HG02588 (cell line): ENCODE data around the gene ZFHX3.

ENCODE experiments used
- ATAC-seq: cut with Tn5 transposase; IDR thresholded peaks from one replicate; pipeline ENCODE4 v1.9.1; 2021; ENCODE audit warnings: mild to moderate bottlenecking, moderate library complexity; ENCODE audit not compliant: unreplicated experiment

ZFHX3 gene

GRCh38 chr16:73041676-73042075, 6.3 kb downstream of the ZFHX3 start:
- no peak for ATAC-seq

DNA sequence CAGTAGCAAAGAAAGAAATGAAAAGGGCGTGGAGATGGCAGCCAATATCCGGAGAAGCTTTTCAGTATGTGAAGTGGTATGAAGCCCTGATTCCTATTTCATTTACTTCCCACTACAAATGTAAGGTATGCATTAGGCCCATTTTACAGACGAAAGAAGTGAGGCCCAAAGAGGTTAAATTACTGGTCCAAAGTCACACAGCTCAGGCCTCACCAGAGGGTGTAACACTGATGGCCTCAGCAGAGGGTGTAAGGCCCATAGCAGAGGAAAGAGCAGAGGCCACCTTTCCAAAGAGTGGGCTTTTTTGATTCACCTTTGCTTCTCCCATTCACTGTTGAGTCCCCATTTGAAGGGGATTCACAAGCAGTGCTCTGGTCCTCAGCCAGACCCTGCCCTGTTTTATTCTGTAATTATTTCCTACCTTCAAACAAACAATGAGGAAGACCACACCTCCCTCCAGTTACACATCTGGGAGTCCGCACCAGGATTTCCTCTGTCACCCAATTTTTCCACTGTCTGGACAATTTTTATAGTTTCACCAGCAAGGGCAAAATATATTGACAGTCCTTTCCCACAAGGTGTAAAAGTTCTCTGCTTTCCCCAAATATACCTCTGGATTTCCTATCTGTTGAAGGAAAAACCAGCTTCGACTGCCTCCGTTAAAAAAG, 7.1 kb downstream of the ZFHX3 start:
- no peak for ATAC-seq

DNA sequence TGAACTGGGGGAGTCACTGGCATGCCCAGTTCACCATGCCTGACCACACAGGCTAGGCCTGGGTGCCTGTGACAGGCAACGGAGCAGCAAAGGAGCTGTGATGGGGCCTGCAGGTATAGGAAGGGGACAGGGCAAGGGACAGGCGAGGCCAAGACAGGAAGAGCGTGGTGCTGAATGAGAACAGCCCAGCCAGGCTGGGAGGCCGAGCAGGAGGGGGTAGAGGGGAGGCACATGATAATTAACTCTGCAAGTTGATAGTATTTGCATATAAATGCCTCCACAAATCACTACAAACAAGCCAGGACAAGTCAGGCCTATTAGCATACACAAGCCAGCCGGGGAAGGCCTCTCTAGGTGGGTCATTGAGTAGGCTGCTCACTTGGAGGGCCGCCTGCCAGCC, 7.8 kb downstream of the ZFHX3 start:
- no peak for ATAC-seq

DNA sequence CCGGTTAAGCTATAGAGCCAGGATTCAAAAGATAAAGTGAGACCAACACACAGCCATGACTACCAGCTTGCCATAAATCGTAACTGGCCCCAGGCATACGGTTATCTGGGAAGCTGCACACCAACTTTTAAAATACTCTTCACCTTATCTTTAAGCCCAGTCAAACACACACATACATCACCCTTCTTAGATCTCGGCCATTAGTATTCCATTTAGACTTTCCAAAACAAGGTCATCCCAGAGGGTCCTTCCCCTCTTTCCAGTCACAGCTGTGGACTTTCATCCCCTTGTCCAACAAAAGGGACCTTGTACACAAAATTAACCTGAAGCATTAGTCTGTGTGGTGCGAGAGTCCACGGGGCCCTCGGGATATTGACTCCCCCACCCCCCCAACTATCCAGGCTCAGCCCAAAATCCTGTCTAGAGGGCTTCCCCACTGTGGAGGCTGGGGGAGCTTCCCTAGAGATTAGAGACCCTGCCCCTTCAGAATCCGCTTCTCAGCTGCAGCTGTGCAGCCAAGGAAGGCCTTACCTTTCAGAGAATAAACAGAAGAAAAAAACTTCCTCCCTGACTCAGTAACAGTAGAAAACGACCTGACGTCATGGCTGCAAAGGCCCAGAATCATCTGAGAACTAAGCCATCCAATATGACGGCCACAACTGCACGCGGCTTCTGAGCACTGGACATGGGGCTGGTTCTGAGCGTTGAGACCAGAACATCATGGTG, 9.9 kb downstream of the ZFHX3 start:
- no peak for ATAC-seq

- peak; percentile 30 for ATAC-seq
These were observed 10.6 kb downstream of the ZFHX3 start for GRCh38 chr16:73037331-73037745.

- peak; percentile 78 for ATAC-seq
These were observed 11.7 kb downstream of the ZFHX3 start for GRCh38 chr16:73036074-73036826.

DNA sequence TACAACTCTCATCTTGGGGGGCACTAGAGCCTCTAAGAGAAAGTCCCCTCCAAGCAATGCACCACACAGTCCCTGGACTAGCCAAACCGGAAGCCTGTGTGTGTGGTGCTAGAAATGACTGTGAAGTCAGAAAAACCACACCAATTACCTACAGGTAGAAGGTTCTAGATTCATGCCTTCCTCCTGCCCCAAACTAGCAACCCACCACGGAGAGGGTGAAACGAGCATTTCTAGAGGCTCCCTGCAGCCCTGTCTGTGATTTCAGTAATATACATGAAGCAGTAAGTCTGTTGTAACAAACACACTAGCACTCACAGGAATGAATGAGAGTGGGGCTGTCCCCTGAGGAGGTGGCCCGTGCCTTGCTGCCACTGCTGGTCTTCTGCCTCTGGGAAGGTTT, 13.6 kb downstream of the ZFHX3 start:
- no peak for ATAC-seq

DNA sequence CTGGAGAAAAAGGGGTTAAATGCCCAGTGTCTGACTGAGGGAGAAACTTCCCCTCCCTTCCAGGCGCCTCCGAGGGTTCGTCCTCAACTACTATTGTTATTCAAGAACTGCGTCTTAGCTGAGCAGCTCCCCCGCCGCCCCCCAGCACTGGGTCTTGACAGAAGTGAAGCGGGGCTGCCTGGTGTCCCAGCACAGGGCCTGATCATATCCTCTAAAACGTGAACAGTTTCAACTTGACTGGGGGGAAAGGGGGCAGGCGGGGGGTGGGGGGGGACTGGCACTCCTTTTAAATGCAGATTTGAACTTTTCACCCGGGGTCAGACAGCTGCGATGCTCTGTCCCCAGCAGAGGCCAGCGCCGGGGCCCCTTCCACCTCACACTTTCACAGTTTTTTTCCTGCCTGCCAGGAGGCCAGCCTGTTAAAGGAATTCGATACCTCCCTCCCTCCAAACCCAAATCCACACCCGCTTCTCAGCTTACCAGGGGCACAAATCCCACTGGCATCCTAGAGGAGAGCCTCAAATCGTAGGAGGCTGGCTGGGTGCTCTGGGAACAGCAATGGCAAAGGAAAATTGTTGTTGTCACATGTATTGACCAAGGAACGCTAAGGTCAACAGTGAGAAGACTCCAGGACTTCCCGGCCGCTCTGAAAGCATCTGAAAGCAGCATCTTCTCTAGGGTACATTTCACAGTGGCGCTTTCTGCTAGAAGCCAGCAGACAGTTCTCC, 14.5 kb downstream of the ZFHX3 start:
- no peak for ATAC-seq

DNA sequence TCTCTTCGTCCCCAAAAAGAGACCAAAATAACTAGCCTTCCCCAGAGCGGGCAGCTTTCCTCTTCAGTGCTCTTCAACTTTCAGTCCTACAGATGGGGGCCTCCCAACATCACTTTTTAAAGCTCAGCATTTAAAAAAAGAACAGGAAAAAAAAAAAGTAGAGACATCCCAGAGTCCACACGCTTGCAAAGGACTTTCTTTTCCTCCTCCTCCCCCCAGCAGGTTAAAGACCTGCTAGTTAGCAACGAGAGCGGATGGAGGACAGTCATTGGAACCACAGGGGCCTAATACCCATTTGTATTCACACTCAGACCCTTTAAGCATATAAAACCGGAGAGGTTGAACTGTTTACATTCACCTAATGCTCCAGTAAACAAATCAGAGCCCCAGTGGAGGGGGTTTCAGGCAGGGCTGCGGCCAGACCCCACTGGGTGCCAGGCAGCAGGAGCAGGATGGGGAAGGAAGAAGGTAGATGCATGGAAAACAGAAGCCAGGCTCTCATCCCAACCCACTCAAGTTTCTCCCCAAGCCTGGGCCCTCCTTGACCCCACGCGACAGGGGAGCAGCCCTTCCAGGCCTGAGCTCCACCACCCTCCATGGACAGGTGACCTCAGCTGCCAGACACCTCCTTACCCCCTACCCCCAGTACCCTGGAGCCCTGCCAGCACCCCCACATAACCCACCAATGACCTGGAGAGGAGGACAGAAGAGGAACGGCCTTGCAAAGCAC, 15.2 kb downstream of the ZFHX3 start:
- ATAC-seq = no peak

DNA sequence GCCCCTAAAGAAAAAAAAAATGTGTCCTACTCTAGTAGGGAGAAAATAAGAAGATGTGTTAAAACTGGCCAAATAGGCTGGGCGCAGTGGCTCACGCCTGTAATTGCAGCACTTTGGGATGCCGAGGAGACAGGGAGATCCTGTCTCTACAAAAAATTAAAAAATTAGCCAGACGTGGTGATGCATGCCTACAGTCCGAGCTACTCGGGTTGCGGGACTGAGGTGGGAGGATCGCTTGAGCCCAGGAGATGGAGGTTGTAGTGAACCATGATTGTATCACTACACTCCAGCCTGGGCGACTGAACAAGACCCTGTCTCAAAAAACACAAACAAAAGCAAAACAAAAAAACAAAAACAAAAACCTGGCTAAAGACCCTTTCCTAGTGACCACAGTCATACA, 15.9 kb downstream of the ZFHX3 start:
- ATAC-seq = no peak

DNA sequence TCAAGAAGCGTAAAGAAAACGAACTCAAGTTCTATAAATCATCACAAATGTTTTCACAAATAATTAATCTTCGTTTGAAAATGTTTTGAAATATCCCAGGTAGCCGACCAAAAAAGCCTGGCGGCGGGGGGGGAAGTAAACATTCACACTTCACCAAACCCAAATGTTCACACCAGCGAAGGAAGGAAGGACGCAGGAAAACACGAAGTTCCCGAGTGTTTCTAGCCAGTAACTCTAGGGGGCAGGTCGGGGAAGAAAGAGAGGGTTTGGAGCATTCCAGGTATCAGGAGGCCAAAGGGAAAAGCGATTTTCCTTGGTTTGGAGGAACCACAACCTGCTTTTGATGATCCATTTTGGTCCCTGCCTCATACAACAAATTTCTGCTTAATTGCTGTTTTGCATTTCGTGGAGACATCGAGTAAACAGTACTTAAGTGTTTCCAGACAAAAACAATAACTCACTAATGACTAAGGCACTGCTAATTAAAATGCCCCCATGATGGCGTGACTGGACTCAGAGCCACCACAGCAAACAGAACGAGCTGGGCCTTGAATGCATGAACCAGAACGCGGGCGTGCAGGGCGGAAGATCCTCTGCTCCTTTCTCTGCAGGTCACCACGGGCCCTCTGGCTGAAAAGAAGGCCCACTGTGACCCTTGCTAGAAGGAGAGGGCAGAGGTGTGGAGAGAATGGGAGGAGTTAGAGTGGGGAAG, 16.6 kb downstream of the ZFHX3 start:
- ATAC-seq = no peak

DNA sequence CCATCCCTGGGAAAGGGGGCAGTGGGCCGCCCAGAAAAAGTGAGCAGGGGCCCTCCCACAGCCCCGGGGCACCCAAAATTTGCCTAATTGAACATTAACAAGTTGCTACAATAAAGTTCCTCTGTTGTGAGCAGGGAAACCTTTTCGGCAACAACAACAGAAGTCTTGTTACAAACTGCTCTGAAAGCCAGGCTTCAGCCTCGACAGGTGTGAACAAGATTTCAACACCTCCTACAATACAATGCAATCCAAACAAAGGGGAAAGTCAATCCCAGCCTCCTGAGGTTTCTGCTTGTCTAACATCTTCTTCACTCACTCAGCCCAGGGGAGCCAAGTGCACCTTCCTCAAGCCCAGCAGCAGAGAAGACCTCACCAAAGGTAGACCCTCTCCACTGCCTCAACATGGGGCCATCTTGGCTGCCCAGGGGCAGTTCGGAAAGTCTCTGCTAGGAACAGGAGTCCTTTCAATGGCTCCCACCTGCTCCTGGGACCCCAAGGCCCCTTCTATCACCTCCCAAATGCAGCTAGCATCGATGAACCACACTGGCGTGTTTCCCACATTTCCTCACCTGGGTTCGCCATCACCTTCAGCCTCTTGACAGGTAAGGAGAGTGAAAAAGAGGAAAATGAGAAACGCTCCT, 19.1 kb downstream of the ZFHX3 start:
- no peak for ATAC-seq

GRCh38 chr16:73028263-73028662, 19.7 kb downstream of the ZFHX3 start:
- no peak for ATAC-seq

- no peak for ATAC-seq
These were observed 20.2 kb downstream of the ZFHX3 start for GRCh38 chr16:73027685-73028111.

- no peak for ATAC-seq
These were observed 20.9 kb downstream of the ZFHX3 start for GRCh38 chr16:73026754-73027684.

- ATAC-seq = no peak
These were observed 22.1 kb downstream of the ZFHX3 start for GRCh38 chr16:73025856-73026210.

DNA sequence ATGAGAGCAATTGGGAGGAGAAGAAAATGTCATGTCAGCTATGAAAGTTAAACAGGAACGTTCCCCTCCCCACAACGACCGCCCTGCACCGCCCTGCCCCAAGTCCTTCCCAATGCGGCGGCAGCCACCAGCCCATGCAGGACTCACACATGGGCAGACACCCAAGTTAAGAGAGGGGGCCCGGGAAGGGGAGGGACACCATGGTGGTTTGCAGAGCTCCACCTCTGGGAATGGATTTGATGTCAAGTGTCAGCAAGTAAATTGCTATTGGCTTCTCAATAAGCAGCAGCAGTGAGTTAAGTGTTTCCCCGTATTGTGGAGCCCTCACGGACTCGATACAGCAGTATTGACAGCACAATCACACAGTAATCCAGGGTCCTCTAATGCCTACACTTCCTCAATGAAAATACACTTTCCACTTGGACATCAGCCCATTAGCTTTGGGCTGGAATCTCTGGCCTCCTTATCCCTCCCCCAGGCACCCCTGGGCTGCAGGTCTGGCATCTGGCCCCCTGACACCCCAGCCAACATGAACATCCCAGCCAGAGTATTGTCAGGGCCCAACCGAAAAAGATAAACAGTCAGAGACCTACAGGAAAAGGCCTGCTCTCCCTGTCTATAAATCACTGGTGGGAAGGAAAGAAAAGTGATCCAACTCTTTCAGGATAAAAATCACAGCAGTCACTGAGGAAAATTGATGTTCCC, 22.6 kb downstream of the ZFHX3 start:
- ATAC-seq = no peak

DNA sequence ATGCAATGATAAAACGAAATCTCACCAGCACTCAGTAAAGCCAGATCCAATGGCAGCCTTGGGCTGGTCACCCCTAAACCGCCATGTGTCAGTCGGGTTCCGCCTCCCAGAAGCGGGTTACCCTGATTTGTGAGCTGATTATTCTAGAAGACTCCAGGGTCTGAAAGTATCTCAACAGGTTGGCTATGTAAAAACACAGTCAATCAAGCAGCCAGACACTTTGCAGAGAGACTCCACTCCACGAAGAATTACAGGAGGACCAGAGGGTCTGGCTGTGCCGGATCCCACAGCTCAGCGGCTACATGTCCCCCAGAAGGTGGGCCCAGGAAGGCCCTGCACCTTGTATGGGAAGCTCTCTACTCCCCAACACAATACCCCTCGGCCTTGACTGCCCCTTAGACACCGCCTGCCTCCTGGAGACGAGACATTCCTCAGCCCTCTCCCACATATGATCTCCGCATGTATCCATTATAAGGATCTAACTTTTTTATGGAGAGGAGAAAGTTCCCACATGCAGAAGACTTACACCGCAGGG, 23.3 kb downstream of the ZFHX3 start:
- ATAC-seq = no peak
